GM18502 (cell line): ENCODE results near the gene FAM217A.
"Not testable (repeated sequence)": the region's sequence is repeated elsewhere in the genome, so short reads cannot be mapped to it uniquely, and the experiment has no call there.

ENCODE experiments used
- ATAC-seq: cut with Tn5 transposase; IDR thresholded peaks from one replicate; pipeline ENCODE4 v1.9.1; 2021; ENCODE audit warnings: mild to moderate bottlenecking; ENCODE audit not compliant: unreplicated experiment, poor library complexity

The FAM217A gene, protein sequence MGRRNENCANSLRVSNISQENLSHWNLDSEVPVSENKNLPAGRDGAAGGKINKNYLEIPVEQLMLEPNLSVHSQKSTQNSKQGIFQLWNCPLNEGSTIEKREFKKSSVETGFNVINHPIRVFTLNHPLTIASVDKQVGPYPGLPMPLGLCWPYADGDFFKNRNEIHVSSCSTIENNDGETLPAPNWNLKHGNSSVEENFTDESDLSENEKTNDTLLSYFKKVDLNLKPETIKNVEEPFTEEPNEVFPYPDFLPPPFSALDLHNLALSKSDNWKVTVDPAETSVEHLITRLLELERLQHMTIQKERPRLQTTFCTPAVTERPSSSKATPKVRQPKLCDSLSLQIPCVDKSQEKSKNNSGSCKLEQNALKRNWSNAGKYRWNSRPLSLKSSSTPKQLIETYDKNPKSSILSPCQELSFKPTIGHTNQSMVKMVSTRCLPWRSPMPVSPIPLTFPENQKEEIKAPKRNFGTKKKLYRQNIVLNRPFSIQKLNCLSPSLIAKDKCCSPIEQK

DNA sequence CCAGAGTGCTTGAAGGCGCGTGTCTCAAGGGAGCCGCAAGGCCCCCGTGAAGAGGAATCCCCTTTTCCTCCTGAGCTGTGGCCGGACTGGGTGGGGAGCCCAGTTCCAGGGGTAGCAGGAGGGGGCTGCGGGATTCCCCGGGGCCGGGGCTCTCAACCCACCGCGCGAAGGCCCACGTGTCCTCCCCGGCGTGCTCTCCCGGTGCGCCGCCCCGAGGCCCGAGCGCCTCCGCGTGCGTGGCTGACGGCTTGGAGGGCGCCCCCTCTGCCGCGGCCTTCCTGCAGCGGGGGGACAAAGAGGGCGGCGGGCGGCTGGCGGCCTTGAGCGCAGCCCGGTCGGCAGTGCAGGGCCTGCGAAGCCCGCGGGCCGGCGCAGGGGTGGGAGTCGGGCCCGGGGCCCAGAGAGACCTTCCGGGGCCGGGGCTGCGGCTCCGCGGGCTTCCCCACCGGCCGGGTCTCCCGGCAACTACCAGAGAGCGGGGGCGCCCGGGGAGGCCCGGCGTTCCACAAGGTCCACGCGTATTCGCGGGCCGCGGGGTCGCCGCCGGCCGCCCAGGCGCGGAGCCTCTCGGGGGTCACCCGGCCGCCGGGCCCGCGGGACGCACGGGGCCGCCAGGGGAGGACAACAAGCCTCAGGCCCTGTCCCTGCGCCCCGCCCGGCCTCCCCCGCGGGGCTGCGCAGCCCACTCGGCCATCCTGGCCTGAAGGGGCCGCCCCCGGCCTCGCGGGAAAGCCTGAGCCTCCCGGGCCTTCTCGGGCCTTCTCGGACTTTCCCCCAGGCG, at the start of gene FAM217A:
FAM217A (minus strand) TSS at position 447 of the 781 bp plus-strand sequence. CDS start 1,723 bp downstream, outside the sequence.
- ATAC-seq: no peak

DNA sequence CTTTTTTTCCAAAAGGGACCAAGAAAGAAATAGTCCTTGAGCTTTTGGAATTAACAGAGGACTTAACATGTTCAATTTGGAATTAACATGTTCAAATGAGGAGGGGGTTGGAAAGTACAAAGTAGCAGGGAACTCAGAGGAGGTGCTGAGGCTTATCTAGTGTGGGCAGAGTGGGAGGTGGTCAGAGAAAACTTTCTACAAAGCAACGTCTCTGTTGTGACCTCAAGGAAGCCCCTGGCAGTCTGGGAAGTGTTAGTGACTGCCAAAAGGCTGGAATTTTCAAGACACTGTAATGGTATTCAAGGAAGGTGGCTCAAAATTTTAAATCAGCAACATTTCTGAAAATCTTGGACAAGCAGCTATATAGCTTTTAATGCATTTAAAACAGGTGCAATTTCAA, 49.1 kb upstream of the FAM217A start:
- ATAC-seq: no peak

DNA sequence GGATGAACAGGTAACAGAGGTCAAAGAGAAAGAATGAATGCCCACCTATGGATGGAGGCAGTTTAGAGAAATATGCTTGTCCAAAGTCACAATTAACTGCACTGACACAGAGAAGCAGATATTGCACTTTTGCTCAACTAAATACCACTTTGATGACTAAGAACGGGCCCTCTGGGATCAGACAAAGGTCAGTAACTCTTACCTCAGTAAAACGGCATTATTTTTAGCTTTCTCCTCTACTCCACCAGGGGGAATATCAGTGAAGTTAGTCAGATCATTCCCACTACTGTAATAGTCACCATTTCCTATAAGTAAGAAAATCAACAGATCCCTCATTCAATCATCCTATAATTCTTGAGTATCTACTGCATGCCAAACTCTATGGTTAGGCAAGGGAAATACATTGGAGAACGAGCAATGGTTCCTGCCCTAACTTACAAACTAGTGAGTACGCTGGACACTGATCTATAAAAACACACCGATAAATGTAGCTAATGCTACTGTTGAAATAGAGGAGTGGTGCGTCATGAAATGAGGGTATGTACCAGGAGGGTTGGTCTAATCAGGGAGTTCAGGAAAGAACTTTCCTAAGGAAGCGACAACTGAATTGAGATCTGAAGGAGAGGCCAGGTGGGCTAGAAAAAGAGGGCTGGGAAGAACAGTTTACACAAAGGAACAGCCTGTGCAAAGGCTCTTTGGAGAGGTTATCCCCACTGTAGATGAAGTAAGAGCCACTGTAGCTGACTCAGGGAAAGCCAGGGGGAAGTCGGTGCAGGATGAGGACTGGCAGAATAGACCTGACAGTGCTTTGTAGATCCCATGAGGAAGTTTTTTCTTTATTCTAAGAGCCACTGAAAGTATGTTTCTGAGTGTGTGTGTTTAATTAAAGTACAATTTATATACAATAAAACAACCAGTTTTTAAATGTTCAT, 47.3 kb upstream of the FAM217A start:
- no peak for ATAC-seq

DNA sequence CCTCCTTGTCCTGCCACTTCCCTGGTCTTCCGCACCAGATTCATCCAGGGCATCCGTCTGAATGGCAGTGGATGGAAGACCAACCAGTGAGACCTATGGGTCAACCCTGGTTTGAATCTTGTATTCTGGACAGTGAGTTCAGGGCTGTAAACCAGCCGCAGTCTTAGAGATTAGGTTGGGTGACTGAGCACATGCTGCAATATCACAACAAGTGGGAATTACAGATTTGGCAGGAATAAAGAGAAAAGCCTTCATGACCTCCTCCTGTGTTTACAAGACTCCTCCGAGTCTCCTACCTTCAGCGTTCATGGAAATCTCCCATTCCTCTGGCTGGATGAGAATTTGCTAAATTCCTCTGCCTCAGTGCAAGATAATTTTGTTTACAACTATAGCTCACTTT, 46.6 kb upstream of the FAM217A start:
- no peak for ATAC-seq

DNA sequence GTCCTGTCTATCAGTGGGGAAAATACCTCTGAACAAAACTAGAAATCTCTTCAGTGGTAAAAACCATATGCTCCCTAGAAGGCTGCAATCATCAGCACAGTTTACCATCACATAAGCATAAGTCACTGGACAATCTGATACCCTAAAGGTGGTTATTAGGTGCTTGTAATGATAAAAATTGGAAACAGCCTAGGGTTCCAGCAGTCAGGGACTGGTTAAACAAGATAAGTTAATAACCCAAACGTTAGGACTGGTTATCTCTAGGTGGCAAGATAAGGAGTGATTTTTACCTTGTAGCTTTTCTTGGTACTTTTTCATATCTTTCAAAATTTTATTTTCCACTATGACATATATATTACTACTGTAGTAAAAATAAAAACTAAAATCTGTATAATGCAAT, 45.4 kb upstream of the FAM217A start:
- ATAC-seq: no peak

DNA sequence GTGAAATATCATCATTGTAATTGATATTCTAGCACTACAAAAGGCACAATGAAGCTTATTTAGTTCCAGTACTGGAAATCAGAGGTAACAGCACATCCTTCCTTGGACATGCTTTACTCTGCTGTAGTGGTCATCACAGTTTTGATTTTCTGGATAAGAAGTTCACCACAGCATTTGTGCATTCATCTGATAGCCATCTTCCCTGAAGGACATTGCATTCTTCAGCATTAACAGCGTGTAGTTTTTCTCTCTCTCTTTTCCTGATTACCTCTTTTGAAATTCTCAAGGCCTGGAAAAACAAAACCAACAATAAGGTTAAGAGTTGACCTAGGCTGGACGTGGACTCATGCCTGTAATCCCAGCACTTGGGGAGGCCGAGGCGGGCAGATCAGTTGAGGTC, 36.8 kb upstream of the FAM217A start:
- ATAC-seq: no peak

DNA sequence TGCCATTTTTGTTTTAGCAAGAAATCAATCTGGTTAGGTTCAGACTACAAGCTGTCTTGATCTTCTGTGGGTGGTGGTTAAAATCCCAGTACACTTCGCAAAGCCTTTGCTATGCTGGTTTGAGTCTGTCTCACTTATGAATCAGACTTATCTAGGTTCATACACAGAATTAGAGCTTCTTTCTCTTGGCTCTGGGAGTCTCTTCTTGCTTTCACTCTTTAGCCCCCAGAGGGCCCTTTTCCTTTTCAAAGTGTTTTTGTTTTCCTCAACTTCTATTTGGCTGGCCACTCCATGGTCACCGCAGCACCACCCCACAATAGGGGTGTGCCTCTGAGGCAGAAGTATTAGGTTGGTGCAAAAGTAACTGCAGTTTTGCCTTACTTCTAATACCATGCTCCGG, 35.2 kb upstream of the FAM217A start:
- ATAC-seq: no peak

DNA sequence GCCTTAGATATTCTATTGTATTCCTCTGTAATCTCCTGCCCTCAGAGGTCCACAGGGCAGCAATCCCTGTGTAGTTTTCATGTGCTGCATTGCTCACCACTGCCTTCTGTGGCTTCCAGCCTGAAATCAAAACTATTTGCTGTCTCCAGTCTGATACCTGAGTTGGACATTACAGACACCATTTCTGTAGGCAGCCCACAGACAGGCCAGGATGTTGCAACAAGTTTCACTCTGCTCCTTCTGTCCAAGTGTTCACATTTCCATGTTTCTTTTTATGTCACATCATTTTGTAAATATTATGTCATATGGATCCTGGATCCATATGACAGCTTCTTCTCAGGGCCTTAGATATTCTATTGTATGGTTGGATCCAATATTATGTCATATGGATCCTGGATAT, 34.7 kb upstream of the FAM217A start:
- no peak for ATAC-seq

DNA sequence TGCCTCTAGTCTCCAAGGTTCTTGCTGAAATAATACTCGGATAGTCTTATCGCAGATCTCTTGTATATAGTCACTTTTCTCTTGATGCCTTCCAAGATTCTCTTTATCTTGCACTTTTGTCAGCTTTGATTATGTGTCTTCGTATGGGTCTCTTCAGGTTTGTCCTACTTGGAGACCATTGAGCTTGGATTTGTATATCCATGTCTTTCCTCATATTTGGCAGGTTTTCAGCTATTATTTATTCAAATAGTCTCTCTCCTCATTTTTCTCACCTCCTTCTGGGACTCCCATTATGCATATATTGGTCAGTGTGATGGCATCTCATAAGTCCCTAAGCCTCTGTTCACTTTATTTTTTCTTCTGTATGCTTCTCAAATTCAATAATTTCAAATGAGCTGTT, 33.4 kb upstream of the FAM217A start:
- no peak for ATAC-seq

DNA sequence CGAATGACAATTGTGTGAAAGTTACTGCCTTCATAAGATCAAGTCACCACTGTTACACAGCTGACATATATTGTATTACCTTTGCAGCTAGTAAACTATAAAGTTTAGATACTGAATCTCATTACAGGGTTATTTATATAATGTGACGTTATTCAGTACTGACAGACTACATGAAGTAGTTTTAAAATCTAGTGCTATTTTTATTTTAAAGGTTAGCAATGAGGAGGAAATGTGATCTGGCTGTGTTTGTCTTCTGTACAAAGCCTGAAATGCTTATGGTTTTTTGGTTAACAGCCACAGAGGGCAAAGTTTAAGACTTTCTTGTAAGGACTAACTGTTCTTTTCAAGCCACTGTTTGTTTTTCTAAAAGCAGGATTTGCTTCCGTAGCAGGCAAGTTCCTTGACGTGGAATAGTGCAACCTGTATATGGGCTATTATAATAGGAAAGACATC, 30.5 kb upstream of the FAM217A start:
- not testable (repeated sequence) for ATAC-seq

DNA sequence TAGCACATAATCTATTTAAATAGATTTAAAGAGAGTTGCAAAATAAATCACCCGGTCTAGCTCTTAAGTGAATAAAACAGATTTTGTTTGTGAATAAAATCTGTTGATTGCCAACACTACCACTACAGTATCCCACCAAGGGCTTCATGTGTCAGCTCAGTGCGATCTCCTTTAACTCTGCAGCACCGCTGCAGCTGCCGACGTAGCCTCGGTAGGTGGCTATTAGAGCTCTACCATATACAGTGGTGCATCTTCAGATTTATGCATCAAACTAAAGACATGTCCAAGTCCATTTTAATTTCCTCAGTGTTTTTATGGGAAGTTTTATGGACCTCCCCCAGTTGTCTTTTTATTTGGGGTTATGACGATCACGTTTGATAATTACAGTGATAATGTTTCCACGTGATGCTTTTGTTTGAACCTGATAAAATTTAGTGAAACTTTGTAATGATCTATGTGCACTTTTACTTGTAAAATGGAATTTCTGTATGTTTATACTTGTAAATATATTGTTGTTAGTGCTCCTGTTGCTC, 29.7 kb upstream of the FAM217A start:
- ATAC-seq: no peak

DNA sequence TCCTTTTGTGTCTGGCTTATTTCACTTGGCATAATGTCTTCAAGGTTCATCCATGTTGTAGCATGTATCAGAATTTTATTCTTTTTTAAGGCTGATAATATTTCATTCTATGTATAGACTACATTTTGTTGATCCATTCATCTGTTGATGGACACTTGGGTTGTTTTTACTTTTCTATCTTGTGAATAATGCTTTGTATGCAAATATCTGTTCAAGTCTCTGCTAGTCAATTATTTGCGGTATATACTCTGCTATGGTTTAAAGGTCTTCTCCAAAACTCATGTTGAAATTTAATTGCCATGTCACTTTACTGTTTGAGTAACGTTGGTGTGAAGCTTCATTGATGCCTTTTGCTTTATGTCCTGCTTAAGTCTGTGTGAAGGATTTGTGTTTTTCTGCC, 28.9 kb upstream of the FAM217A start:
- no peak for ATAC-seq

DNA sequence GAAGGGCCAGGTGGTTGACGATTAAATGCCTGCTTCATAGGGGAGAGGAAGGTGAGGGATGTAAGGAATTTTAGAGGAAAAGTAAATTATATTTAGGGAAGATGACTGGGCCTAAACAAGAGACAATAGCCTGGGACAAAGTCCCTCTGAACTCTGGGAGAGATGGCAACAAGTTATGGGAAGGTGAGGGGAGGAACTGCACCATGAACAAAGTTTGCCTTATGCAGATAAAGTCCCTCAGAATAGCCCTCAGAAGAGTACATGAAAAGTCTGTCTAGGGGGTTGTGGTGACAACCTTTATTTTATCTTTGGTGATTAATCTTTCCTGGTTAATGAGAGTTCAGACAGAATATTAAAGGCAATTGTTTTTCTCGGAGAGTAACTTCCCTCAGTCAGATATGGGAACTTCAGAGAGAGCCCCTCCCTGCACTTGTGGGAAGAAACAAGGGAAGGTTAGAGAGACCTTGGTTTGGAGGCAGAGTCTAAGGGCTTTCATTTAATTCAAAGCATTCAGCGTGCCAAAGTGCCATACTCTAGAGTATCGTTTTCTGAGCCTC, 27.1 kb upstream of the FAM217A start:
- ATAC-seq: no peak

DNA sequence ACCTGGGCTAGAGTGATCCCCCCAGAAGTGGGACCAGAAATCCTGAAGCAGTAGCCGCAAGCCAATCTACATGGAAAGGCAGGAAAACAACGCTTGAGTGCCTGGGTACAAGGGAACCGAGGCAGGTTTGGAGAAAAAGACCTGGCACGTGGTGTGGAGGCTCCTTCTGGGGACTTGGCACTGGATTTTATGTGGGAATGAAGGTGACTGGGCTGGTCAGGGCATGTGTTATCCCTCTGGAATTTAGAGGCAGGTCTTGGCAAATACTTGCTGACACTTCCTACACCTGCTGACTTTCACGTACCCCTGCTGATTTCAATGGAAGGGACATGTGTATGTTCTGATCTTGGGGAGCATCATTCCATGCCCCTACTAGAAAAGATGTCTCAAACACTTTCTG, 25.0 kb upstream of the FAM217A start:
- ATAC-seq: no peak

DNA sequence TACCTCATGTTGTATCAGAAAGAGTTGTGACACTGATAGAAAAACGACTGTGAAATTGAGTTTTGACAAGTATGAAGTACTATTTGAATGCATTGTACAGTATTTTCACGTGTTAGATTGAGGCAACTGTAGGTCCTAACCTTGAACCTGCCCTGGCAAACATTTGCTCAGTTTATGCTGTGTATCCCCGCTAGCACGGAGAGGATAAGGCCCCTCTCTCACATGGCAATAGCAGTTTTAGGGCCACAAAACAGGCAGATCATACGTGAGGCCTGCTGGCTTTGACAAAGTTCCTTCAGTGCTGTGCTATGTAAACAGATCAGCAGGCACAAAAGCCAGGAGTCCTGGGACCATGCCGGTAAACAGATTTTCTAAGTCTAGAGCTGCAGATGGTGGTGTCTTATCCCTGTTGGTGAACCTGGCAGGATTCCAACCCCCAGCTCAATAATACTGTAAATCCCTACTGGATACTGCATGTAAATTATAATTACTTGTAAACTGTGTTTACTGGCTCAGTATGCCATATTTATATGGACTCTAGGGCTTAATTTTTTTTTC, 23.8 kb upstream of the FAM217A start:
- no peak for ATAC-seq

DNA sequence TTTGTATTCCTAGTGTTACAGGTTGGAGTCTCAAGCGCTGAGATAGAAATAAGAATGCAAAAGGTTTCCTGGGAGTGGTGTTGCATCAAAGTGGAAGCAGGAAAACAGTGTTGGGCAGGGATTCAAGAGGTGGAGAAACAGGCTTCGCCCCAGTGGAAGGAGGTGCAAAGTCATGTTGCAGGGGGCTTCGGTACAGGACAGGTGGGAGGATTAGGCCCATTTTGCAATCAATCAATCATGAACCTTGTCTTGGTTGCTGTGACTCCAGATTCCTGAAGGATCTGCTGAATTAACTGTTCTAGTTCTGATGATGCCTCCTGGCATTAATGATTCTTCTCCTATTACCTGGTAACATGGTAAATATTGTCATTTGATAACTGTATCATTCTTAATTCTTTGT, 22.4 kb upstream of the FAM217A start:
- ATAC-seq: no peak

DNA sequence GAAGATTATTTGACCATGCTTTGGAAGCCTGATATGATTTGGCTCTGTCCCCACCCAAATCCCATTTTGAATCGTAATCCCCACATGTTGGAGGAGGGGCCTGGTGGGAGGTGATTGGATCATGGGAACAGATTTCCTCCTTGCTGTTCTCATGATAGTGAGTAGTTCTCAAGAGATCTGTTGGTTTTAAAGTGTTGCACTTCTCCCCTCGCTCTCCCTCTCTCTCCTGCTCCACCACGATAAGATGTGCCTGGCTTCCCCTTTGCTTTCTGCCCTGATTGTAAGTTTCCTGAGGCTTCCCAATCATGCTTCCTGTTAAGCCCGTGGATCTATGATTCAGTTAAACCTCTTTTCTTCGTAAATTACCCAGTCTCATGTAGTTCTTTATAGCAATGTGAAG, 21.7 kb upstream of the FAM217A start:
- no peak for ATAC-seq

DNA sequence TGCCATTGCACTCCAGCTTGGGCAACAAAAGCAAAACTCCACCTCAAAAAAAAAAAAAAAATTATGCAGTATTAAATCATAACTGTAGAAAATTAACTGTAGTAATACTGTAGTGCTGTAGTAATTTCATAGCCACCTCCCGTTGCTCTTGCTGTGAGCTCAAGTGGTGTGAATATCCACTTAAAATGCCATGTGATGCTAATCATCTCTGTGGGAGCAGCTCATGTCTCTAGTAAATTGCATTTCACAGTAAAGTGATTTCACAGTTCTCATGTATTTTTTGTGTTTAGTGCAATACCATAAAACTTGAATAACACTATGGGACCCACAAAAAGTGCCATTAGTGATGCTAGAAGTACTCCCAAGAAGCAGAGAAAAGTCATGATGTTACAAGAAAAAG, 14.4 kb upstream of the FAM217A start:
- no peak for ATAC-seq

DNA sequence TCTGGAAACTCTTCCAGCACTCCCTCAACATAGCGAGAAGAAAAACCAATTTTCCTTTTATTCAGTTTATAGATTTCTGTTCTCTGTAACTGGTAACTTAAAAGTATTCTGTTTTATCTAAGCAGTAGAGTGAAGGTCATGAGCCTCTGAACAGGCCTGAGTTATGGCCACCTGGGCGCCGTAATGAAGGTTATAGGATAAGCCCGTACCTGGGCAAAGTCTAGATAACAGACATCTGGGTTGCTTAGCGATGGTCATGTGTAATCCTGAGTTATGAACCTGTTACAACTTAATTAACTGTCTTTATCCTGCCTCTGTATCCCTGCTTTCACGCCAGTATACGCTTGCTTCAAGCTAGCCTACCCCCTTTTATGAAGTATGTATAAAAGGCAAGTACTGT, 13.0 kb upstream of the FAM217A start:
- ATAC-seq: no peak
